OCI-LY1 (cell line): ENCODE measurements around the gene RBM44.

Source experiments
- H2AFZ ChIP-seq: fragments of 200-600 bp; sonication (generic), shearing (Covaris generic); 2 replicates; pipeline ENCODE4 v1.6.0; 2014; ENCODE audit warnings: antibody characterized with exemption, mild to moderate bottlenecking, low read length
- H3F3A ChIP-seq: fragments of 200-600 bp; sonication (generic), shearing (Covaris generic); 2 replicates; pipeline ENCODE4 v1.6.0; 2014; ENCODE audit warnings: mild to moderate bottlenecking, antibody characterized with exemption, low read length, moderate library complexity; ENCODE audit not compliant: insufficient read depth
- H3K27ac ChIP-seq: fragments of 200-600 bp; sonication (generic); 2 replicates; pipeline ENCODE4 v1.5.1; 2014; ENCODE audit warnings: low read length, mixed run types, mild to moderate bottlenecking, low read depth; ENCODE audit not compliant: poor library complexity, severe bottlenecking
- H3K27me3 ChIP-seq: fragments of 200-600 bp; sonication (generic); 2 replicates; pipeline ENCODE4 v1.6.0; 2014; ENCODE audit warnings: antibody characterized with exemption, mild to moderate bottlenecking, low read length, moderate library complexity; ENCODE audit not compliant: insufficient read depth
- H3K36me3 ChIP-seq: fragments of 200-600 bp; sonication (generic); 2 replicates; pipeline ENCODE4 v1.6.1; 2014; ENCODE audit warnings: mild to moderate bottlenecking, antibody characterized with exemption, low read length, moderate library complexity, mixed read lengths; ENCODE audit not compliant: insufficient read depth
- H3K4me1 ChIP-seq: fragments of 200-600 bp; sonication (generic); 2 replicates; pipeline ENCODE4 v1.5.1; 2014; ENCODE audit warnings: mild to moderate bottlenecking, low read length, moderate library complexity; ENCODE audit not compliant: insufficient read depth, severe bottlenecking
- H3K4me2 ChIP-seq: fragments of 200-600 bp; sonication (generic), shearing (Covaris generic); 2 replicates; pipeline ENCODE4 v1.6.1; 2014; ENCODE audit warnings: low read length
- H3K4me3 ChIP-seq: fragments of 200-600 bp; sonication (generic); 2 replicates; pipeline ENCODE4 v1.5.1; 2014; ENCODE audit warnings: low read length, low read depth, mild to moderate bottlenecking, mixed read lengths; ENCODE audit not compliant: poor library complexity, severe bottlenecking
- H3K79me2 ChIP-seq: fragments of 200-600 bp; shearing (Covaris generic); 2 replicates; pipeline ENCODE4 v1.6.1; 2016; ENCODE audit warnings: mixed run types, low read length, mixed read lengths; ENCODE audit not compliant: insufficient read depth
- H3K9ac ChIP-seq: fragments of 200-600 bp; sonication (generic), shearing (Covaris generic); 2 replicates; pipeline ENCODE4 v1.6.1; 2014; ENCODE audit warnings: mild to moderate bottlenecking, low read length, mixed read lengths
- H3K9me2 ChIP-seq: fragments of 200-600 bp; sonication (generic), shearing (Covaris generic); 2 replicates; pipeline ENCODE4 v1.6.1; 2014; ENCODE audit warnings: low read depth, mild to moderate bottlenecking, low read length, mixed read lengths
- H3K9me3 ChIP-seq: fragments of 200-600 bp; shearing (Covaris generic); 2 replicates; pipeline ENCODE4 v1.6.1; 2014; ENCODE audit warnings: low read length, mixed read lengths
- H4K20me1 ChIP-seq: fragments of 200-600 bp; sonication (generic), shearing (Covaris generic); 2 replicates; pipeline ENCODE4 v1.6.0; 2016; ENCODE audit warnings: mild to moderate bottlenecking, low read length; ENCODE audit not compliant: insufficient read depth
- EZH2 ChIP-seq: fragments of 200-600 bp; sonication (generic), shearing (Covaris generic); IDR thresholded peaks from 2 replicates; pipeline ENCODE4 v1.8.0; 2017; ENCODE audit warnings: borderline replicate concordance, mixed run types, mild to moderate bottlenecking, antibody characterized with exemption, low read length, moderate library complexity, mixed read lengths
- TF ChIP-seq, protein P1 (sequence below): fragments of 200-600 bp; sonication (generic), shearing (Covaris generic); IDR thresholded peaks from 2 replicates; pipeline ENCODE4 v1.5.1; 2017; ENCODE audit warnings: mild to moderate bottlenecking, antibody characterized with exemption, low read length, moderate library complexity, mixed read lengths

RBM44 gene

DNA sequence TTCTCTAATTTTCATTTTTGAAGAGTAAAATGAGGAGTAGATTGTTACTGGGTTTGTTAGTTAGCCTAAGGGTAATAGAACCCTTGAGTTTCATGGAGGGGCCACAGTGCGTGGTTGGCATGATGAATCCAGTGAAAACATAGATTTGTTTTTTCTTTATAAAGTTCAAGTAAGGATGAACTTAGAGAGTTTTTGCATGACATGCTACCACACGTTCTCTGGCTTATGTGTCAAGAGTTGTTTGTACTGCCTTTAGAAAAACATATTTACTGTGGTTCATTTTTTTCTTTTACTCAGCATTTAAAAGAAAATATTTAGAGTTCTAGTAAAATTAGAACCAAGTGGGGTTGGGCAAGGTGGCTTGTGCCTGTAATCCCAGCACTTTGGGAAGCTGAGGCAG lies 21.8 kb downstream of the RBM44 start:
- no peak for TF ChIP-seq EZH2
- TF ChIP-seq, protein P1, sequence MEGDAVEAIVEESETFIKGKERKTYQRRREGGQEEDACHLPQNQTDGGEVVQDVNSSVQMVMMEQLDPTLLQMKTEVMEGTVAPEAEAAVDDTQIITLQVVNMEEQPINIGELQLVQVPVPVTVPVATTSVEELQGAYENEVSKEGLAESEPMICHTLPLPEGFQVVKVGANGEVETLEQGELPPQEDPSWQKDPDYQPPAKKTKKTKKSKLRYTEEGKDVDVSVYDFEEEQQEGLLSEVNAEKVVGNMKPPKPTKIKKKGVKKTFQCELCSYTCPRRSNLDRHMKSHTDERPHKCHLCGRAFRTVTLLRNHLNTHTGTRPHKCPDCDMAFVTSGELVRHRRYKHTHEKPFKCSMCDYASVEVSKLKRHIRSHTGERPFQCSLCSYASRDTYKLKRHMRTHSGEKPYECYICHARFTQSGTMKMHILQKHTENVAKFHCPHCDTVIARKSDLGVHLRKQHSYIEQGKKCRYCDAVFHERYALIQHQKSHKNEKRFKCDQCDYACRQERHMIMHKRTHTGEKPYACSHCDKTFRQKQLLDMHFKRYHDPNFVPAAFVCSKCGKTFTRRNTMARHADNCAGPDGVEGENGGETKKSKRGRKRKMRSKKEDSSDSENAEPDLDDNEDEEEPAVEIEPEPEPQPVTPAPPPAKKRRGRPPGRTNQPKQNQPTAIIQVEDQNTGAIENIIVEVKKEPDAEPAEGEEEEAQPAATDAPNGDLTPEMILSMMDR = no peak
- no peaks in the 10 kb centered on the region for H3K4me1 ChIP-seq

DNA sequence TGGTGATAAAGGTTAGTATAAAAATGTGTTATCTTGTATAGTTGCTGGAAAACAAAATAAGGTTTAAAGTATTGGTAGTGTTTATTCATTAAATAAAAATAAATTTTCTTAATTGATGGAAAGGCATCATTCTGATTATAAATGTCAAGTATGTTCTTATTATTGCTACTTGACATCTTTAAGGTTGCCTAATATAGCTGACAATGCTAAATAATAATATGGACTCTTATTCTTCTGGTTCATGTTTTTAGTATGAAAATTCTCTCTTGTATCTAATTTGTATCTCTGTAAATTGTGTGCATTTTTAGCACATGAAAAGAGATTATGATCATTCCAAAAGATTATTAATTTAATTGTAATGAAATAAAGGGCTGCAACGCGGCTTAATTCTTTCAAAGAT lies 25.0 kb downstream of the RBM44 start:
- H3K4me2 ChIP-seq = no peak overlapping the region
- no peak overlapping the region for H3K27ac ChIP-seq
- no peaks in the 10 kb centered on the region for H4K20me1 ChIP-seq
- no peaks in the 10 kb centered on the region for H3K9me3 ChIP-seq
- H3K79me2 ChIP-seq = no peaks in the 10 kb centered on the region
- H3F3A ChIP-seq = no peaks in the 10 kb centered on the region
- no peaks in the 10 kb centered on the region for H3K36me3 ChIP-seq
- no peak overlapping the region for H2AFZ ChIP-seq
- no peak for TF ChIP-seq EZH2
- TF ChIP-seq, protein P1 = no peak
- H3K9ac ChIP-seq = no peak overlapping the region
- no peak overlapping the region for H3K4me3 ChIP-seq
- H3K9me2 ChIP-seq = no peaks in the 10 kb centered on the region
- H3K4me1 ChIP-seq = no peaks in the 10 kb centered on the region
- H3K27me3 ChIP-seq = no peaks in the 10 kb centered on the region

More for the DNA sequence above, 21.8 kb downstream of the RBM44 start:
- no peak overlapping the region for H3K27ac ChIP-seq
- H3K4me3 ChIP-seq = no peak overlapping the region
- no peak overlapping the region for H2AFZ ChIP-seq
- no peaks in the 10 kb centered on the region for H4K20me1 ChIP-seq
- no peaks in the 10 kb centered on the region for H3K9me2 ChIP-seq
- no peaks in the 10 kb centered on the region for H3K27me3 ChIP-seq
- no peaks in the 10 kb centered on the region for H3K9me3 ChIP-seq
- H3K36me3 ChIP-seq = no peaks in the 10 kb centered on the region
- H3K79me2 ChIP-seq = no peaks in the 10 kb centered on the region
- H3K9ac ChIP-seq = no peak overlapping the region
- H3F3A ChIP-seq = no peaks in the 10 kb centered on the region
- H3K4me2 ChIP-seq = no peak overlapping the region

DNA sequence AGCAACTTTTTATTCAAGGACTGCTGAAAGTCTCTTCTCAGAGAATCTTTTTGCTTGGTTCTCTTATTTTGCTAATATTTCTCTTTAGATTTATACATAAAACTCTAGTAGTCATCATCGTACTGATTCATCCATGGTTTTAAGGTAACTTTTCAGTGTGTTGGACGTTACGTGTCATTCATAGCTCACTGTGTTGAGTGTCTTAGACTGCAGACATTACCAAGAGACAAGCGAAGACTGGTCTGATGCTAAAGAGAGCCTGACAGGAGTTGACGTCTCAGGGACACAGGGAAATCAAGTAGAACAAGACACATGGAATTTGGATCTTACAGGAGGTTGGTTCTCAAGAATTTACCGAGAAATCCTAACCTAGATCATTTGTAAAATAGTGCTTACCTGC lies 25.5 kb downstream of the RBM44 start:
- Histone ChIP-seq H3F3A (no peaks in the 10 kb centered on the region), H3K4me1 (no peaks in the 10 kb centered on the region), H2AFZ (no peak overlapping the region), H3K36me3 (no peaks in the 10 kb centered on the region), H3K4me3 (no peak overlapping the region), H4K20me1 (no peaks in the 10 kb centered on the region), H3K9me3 (no peaks in the 10 kb centered on the region), H3K27ac (no peak overlapping the region), H3K79me2 (no peaks in the 10 kb centered on the region), H3K9me2 (no peaks in the 10 kb centered on the region), H3K4me2 (no peak overlapping the region), H3K9ac (no peak overlapping the region), H3K27me3 (no peaks in the 10 kb centered on the region)
- no peak for TF ChIP-seq EZH2
- TF ChIP-seq, protein P1 = no peak
